ENCODE results near the gene RALGAPA1.

RALGAPA1 gene

GRCh38 chr14:35565871-35566464 lies 243.1 kb downstream of the RALGAPA1 start:
- TF ChIP-seq GABPA (IDR thresholded peaks at IDR 0.05; ENCODE audit: low read depth) (no peak), POLR2AphosphoS5 (IDR thresholded peaks at IDR 0.05; ENCODE audit: low read depth) (no peak), CTCF (IDR thresholded peaks at IDR 0.05; ENCODE audit: insufficient read depth, low read length) (no peak), REST (IDR thresholded peaks at IDR 0.05; ENCODE audit: insufficient replicate concordance, low read depth) (no peak), SPI1 (IDR thresholded peaks at IDR 0.05; ENCODE audit: borderline replicate concordance, low read depth) (no peak)
- no peaks in the 10 kb centered on the region for H3K27me3 ChIP-seq (ENCODE audit: insufficient read depth, poor library complexity, severe bottlenecking)
- H3K4me3 ChIP-seq (replicated peaks; ENCODE audit: insufficient read depth, low read length) = no peak overlapping the region
- DNase-seq (ENCODE audit: low read depth in 1 of 2, low spot score in 1 of 2) = no peak
- no peak overlapping the region for H3K27ac ChIP-seq (replicated peaks)

- TF ChIP-seq POLR2AphosphoS5 (IDR thresholded peaks at IDR 0.05; ENCODE audit: low read depth) (no peak), CTCF (IDR thresholded peaks at IDR 0.05; ENCODE audit: insufficient read depth, low read length) (no peak), GABPA (IDR thresholded peaks at IDR 0.05; ENCODE audit: low read depth) (no peak), REST (IDR thresholded peaks at IDR 0.05; ENCODE audit: insufficient replicate concordance, low read depth) (no peak), SPI1 (IDR thresholded peaks at IDR 0.05; ENCODE audit: borderline replicate concordance, low read depth) (no peak)
- no peaks in the 10 kb centered on the region for H3K27me3 ChIP-seq (ENCODE audit: insufficient read depth, poor library complexity, severe bottlenecking)
- DNase-seq (ENCODE audit: low read depth in 1 of 2, low spot score in 1 of 2) = no peak
- no peak overlapping the region for H3K27ac ChIP-seq (replicated peaks)
- no peak overlapping the region for H3K4me3 ChIP-seq (replicated peaks; ENCODE audit: insufficient read depth, low read length)
Observed at GRCh38 chr14:35558680-35559079, 250.4 kb downstream of the RALGAPA1 start.

- no peak overlapping the region for H3K27ac ChIP-seq (replicated peaks)
- DNase-seq (ENCODE audit: low read depth in 1 of 2, low spot score in 1 of 2) = no peak
- no peak overlapping the region for H3K4me3 ChIP-seq (replicated peaks; ENCODE audit: insufficient read depth, low read length)
- TF ChIP-seq REST (IDR thresholded peaks at IDR 0.05; ENCODE audit: insufficient replicate concordance, low read depth) = no peak
- no peak for TF ChIP-seq CTCF (IDR thresholded peaks at IDR 0.05; ENCODE audit: insufficient read depth, low read length)
- no peak for TF ChIP-seq POLR2AphosphoS5 (IDR thresholded peaks at IDR 0.05; ENCODE audit: low read depth)
- no peak for TF ChIP-seq GABPA (IDR thresholded peaks at IDR 0.05; ENCODE audit: low read depth)
- TF ChIP-seq SPI1 (IDR thresholded peaks at IDR 0.05; ENCODE audit: borderline replicate concordance, low read depth) = no peak
- no peaks in the 10 kb centered on the region for H3K27me3 ChIP-seq (ENCODE audit: insufficient read depth, poor library complexity, severe bottlenecking)
Observed at GRCh38 chr14:35557221-35557747, 251.8 kb downstream of the RALGAPA1 start.
